Measurements from ENCODE around the gene ABLIM2.

DNA sequence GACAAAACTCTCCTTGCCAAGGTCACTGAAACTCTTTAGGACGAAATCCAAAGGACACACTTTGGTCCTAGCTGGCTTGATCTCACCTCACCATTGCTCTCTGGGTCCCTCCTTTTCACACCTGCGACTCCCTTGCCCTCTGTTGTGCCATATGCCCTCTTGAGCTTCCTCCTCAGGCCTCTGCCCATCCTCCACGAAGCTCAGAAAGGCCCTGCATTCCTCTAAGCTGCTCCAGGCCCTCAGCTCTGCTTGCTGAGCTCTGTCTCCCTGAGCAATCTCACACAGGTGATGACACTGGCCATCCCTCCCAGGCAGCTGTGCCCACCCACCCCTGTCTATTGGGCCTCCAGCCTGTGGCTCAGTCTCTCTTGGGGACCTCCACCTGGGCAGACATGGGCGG is 208.9 kb downstream of the ABLIM2 start:
- TF ChIP-seq, protein P1, sequence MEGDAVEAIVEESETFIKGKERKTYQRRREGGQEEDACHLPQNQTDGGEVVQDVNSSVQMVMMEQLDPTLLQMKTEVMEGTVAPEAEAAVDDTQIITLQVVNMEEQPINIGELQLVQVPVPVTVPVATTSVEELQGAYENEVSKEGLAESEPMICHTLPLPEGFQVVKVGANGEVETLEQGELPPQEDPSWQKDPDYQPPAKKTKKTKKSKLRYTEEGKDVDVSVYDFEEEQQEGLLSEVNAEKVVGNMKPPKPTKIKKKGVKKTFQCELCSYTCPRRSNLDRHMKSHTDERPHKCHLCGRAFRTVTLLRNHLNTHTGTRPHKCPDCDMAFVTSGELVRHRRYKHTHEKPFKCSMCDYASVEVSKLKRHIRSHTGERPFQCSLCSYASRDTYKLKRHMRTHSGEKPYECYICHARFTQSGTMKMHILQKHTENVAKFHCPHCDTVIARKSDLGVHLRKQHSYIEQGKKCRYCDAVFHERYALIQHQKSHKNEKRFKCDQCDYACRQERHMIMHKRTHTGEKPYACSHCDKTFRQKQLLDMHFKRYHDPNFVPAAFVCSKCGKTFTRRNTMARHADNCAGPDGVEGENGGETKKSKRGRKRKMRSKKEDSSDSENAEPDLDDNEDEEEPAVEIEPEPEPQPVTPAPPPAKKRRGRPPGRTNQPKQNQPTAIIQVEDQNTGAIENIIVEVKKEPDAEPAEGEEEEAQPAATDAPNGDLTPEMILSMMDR (IDR thresholded peaks at IDR 0.05), result no peak
- no peak for TF ChIP-seq EZH2 (IDR thresholded peaks at IDR 0.05; ENCODE audit: borderline replicate concordance, insufficient read depth, low read depth, low read length, poor library complexity, severe bottlenecking)
